CD4-positive, alpha-beta T cell treated with Interleukin-15 for 1 hour (primary cell): ENCODE measurements around the gene ADAM33.

ENCODE experiments used
- DNase-seq: peaks from one replicate; pipeline ENCODE4 v3.0.0-alpha.2; 2020

The ADAM33 gene

GRCh38 chr20:3706774-3707507 lies 25.1 kb upstream of the ADAM33 start:
- DNase-seq = no peak

GRCh38 chr20:3705970-3706739 lies 24.3 kb upstream of the ADAM33 start:
- DNase-seq = no peak

DNA sequence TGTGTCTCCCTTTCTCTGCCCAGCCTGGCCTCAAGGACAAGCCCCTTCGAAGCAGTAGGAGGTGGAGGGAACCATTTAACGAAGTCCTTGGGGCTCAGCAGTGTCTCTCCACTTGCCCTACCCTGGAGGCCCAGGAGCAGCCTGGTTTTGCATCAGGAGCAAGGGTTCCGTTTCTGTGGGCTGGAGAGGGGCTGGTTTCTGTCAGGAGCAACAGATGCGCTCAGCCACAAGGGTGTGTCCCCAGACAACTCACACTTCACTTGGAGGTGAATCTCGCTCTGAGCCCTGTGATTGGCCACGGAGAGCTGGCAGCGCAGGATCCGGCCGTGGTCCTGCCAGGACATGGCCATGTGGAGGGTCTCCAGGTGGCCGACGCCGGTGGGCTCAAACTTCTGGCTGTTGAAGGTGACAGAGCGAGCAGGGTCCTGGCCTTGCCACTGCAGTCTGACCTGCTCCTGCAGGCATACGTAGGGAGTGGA lies 23.7 kb upstream of the ADAM33 start:
- no peak for DNase-seq

DNA sequence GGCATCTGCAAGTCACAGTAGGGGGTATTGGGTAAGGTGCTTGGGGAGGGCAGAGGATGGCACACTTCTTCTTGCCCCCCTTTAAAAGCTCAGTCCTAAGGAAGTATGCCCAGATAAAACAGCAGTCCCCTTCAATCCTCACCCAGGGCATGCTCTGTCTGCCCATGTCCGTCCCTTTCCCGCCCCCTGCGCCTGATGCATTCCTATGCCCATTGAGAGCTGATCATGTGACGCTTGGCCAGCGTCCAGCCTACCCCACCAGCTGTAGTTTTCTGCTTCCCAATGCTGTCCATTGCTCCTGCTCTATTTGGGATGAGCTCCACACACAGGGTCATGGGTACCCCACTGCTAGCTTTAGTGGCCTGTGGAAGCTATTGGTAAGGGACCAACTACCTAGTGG lies 22.3 kb upstream of the ADAM33 start:
- DNase-seq = no peak

- DNase-seq = no peak
Observed at GRCh38 chr20:3702611-3703391, 21.0 kb upstream of the ADAM33 start.

GRCh38 chr20:3701061-3701998 lies 19.5 kb upstream of the ADAM33 start:
- no peak for DNase-seq

DNA sequence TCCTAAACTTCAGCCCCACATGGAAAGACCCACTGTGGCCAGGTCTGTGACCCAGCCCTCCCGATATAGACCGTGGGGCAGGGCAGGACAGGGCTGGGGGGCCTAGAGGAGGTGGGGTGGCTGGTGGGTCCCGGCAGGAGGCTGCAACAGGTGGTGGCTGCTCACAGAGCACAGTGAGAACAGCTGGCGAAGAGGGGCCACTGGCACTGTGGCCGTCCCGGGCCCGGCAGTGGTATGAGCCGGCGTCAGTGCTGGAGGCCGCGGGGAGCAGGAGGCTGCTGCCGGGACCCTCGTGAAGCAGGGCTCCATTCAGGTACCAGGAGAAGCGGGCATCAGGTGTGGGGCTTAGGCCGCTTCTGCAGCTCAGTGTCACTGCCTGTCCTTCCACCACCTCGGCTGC lies 17.2 kb upstream of the ADAM33 start:
- no peak for DNase-seq

DNA sequence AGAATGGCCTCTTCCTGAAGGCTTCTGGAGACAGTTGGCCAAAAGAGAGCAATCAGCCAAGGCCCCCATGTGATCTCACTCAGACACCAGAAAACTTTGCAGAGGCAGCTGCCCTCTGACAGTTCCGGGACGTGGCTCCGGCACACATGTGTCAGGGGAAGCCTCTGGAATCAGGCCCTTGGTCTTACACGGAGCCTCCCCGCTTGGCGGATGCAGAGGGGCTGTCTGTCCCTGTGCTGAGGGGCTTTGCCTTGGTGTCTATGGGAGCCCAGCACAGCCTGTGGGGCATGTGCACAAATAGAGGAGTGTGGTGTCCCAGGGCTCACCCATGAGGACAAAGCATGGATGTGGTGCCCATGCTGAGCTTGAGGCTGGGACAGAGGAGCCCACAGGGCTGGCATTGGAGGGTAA lies 16.8 kb upstream of the ADAM33 start:
- no peak for DNase-seq

DNA sequence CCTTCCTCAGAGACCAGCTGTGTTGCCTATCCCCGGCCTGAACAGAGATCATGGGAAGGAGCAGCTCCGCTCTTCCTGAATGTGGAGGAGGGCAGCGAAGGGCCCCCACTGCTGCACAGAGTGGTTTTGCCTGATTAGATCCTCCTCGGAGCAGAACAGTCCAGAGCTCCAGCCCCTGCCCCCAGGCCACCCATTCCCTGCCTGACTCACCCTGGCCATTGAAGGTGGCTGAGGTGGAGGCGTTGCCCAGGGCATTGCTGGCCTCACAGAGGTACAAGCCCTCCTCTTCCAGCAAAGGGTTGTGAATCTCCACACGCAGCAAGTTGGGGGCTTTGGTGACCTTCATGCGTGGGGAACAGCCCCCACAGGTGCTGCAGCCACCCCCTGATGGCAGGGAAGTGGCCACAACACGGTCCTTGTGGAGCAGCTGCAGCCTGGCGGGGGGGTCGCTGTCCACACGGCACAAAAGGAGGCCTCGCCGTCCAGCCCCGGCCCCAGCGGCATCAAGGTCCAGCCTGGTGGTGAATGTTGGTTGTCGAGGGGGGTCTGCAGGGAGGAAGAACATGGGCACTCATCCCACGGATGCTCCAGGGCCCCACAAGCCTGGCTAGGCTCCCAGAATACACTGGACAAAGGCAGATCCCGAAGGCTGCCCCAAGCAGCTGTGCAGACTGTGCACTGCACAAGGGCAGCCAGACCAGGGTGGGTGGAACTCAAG lies 15.9 kb upstream of the ADAM33 start:
- no peak for DNase-seq

DNA sequence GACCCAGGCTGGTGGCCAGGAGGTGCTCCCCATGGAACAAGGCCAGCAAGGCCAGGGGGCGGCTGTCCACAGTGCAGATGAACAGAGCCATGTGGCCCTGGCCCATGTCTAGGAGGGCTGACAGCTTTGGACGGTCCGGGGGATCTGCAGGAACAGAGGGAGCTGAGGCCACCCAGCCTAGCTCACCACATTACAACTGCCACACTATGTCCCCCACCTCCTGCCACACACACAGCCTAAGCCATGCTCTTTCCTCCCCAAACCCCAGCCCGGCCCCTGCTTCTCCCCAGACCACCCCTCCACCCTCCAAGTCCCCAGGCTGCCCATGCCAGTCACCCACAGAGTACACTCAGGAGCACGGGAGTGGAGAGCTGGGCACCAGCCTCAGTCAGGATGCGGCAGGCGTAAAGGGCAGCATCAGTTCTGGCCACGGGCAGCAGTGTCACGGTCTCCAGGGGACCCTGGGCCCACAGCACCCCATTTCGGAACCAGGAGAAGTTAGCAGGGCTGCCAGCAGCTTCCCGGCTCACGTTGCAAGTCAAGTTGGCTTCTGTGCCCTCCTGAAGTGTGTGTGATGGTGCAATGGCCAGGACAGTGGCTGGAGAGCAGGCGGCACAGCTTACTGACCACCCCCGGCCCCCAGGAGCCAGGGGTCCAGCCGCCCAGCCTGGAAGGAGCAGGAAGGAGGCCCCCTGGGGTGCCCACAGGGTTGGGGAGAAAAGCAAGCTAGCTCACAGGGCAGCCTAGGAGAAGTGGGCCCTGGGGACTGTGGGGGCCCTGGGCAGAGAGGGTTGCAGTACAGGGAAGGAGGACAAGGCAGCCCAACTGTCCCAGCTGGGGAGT lies 15.2 kb upstream of the ADAM33 start:
- DNase-seq = no peak

GRCh38 chr20:3696200-3696599 lies 14.4 kb upstream of the ADAM33 start:
- DNase-seq = no peak

GRCh38 chr20:3694864-3695263 lies 13.1 kb upstream of the ADAM33 start:
- DNase-seq = no peak

- DNase-seq = no peak
Observed at GRCh38 chr20:3693376-3693775, 11.6 kb upstream of the ADAM33 start.

GRCh38 chr20:3692706-3693294 lies 11.0 kb upstream of the ADAM33 start:
- no peak for DNase-seq

DNA sequence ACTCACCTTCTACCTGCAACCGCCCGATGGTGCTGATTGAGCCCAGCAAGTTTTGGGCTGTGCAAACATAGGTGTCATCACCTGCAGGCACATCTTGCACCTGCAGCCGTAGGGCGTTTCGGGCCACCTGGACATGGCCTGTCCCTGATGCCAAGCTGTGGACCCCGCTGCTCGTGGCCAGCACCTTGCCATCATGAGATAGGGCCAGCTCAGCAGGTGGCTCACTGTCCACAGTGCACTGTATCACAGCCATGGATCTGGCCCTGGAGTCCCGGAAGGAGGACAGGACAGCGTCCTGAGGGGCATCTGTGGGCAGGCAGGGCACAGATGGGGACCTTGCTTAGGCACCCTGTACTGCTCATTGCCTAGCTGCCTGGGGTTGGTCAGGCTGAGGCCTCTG lies 10.1 kb upstream of the ADAM33 start:
- no peak for DNase-seq

GRCh38 chr20:3691306-3691705 lies 9.5 kb upstream of the ADAM33 start:
- no peak for DNase-seq

- no peak for DNase-seq
Observed at GRCh38 chr20:3690413-3690812, 8.6 kb upstream of the ADAM33 start.

GRCh38 chr20:3689978-3690377 lies 8.2 kb upstream of the ADAM33 start:
- no peak for DNase-seq

- DNase-seq = no peak
Observed at GRCh38 chr20:3687655-3688054, 5.8 kb upstream of the ADAM33 start.

GRCh38 chr20:3686867-3687321 lies 5.1 kb upstream of the ADAM33 start:
- no peak for DNase-seq
